ENCODE results near the gene KCNMB1.

KCNMB1 gene

DNA sequence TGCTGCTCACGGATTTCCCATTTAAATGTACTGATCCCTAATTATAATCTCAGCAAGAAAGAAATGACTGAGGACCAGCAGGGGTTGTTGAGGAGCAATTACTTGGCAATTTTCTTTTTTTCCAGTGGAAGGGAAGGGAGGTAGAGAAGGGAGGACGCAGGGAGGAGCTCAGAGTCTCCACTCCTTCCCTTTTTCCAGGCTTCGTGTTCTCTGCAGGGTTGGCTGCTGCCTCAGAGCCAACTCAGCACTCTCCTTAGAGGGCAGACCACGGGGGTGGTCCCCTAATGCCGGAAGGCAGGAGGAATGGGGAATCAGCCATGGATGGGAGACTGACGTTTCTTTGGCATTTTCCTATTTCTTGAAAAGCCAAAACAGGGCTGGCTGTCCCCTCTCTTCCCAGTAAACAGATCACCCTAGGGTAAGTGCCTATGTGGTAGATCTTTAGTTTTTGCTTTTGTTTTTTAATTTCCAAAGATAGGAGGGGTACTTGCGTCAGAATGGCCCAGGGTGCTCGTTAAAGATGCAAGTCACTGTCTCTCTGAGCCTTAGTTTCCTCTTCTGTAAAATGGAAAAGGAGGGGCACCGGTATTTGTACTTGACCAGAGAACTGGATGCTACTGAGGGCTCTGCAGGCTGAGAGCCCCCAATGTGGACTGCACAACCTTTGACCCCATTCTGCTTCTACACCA lies 52.0 kb downstream of the KCNMB1 start:
- Histone ChIP-seq H3K27ac (ENCODE audit: low read depth in 2 of 2, low read length in 2 of 2) (no peak overlapping the region), H3K9ac (ENCODE audit: low read depth in 1 of 2, low read length in 2 of 2) (no peak overlapping the region), H3K9me3 (ENCODE audit: control insufficient read depth in 2 of 2, low read length in 2 of 2) (no peaks in the 10 kb centered on the region), H3K36me3 (ENCODE audit: control insufficient read depth in 2 of 2, insufficient read depth in 2 of 2, low read length in 2 of 2) (no peaks in the 10 kb centered on the region), H3K27me3 (ENCODE audit: control insufficient read depth in 2 of 2, insufficient read depth in 2 of 2, low read length in 2 of 2) (no peaks in the 10 kb centered on the region), H3K4me1 (ENCODE audit: control insufficient read depth in 2 of 2, insufficient read depth in 2 of 2, low read length in 2 of 2) (peaks cover 0 to 3% of the 10 kb centered on the region in 2 donors), H3K4me3 (ENCODE audit: low read length in 2 of 2) (no peak overlapping the region)

DNA sequence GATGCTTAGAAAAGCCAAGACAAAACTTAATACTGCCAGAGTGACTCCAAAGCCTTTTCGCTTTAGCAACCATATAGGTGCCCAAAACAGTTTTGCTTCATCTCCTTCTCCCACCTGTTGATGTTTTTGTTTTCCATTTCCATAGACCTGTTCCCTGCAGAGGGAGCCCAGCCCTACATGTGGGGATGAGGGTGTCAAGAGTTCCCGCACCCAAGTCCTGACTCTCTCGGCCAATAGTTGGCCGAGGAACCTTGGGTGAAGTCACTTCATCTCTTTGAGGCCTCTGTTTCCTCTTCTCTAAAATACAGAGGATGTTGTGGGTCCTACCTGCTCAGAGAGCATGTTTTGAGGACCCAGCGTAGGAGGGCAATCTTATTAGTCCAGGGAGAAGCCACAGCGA lies 53.1 kb downstream of the KCNMB1 start:
- H3K27ac ChIP-seq (ENCODE audit: low read depth in 2 of 2, low read length in 2 of 2) = no peak overlapping the region
- H3K27me3 ChIP-seq (ENCODE audit: control insufficient read depth in 2 of 2, insufficient read depth in 2 of 2, low read length in 2 of 2) = no peaks in the 10 kb centered on the region
- H3K36me3 ChIP-seq (ENCODE audit: control insufficient read depth in 2 of 2, insufficient read depth in 2 of 2, low read length in 2 of 2) = no peaks in the 10 kb centered on the region
- no peaks in the 10 kb centered on the region for H3K9me3 ChIP-seq (ENCODE audit: control insufficient read depth in 2 of 2, low read length in 2 of 2)
- no peak overlapping the region for H3K9ac ChIP-seq (ENCODE audit: low read depth in 1 of 2, low read length in 2 of 2)
- H3K4me1 ChIP-seq (ENCODE audit: control insufficient read depth in 2 of 2, insufficient read depth in 2 of 2, low read length in 2 of 2) = peaks cover 6 to 11% of the 10 kb centered on the region in 2 donors
- no peak overlapping the region for H3K4me3 ChIP-seq (ENCODE audit: low read length in 2 of 2)

DNA sequence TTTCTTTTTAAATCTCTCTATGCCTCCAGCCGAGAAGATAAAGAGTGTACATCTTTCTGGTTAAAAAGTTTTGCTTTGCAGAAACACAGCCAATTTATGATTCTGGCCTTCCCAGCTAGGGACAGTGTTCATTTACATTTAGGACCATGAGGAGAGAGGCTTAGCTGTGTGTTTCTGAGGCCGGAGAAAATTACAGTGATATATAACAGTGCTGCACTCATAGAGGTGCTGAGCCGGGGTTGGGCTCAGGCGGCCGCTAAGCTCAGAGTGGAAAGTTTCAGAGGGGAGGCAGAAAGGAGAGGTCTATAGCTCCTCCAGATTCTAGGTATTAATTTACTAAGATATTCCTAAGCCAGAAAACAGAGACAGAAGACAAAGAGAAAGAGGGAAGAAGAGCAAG lies 54.5 kb downstream of the KCNMB1 start:
- Histone ChIP-seq H3K27me3 (ENCODE audit: control insufficient read depth in 2 of 2, insufficient read depth in 2 of 2, low read length in 2 of 2) (no peaks in the 10 kb centered on the region), H3K4me1 (ENCODE audit: control insufficient read depth in 2 of 2, insufficient read depth in 2 of 2, low read length in 2 of 2) (peaks cover 6 to 13% of the 10 kb centered on the region in 2 donors), H3K4me3 (ENCODE audit: low read length in 2 of 2) (no peak overlapping the region), H3K36me3 (ENCODE audit: control insufficient read depth in 2 of 2, insufficient read depth in 2 of 2, low read length in 2 of 2) (no peaks in the 10 kb centered on the region), H3K9ac (ENCODE audit: low read depth in 1 of 2, low read length in 2 of 2) (no peak overlapping the region), H3K9me3 (ENCODE audit: control insufficient read depth in 2 of 2, low read length in 2 of 2) (no peaks in the 10 kb centered on the region), H3K27ac (ENCODE audit: low read depth in 2 of 2, low read length in 2 of 2) (no peak overlapping the region)

DNA sequence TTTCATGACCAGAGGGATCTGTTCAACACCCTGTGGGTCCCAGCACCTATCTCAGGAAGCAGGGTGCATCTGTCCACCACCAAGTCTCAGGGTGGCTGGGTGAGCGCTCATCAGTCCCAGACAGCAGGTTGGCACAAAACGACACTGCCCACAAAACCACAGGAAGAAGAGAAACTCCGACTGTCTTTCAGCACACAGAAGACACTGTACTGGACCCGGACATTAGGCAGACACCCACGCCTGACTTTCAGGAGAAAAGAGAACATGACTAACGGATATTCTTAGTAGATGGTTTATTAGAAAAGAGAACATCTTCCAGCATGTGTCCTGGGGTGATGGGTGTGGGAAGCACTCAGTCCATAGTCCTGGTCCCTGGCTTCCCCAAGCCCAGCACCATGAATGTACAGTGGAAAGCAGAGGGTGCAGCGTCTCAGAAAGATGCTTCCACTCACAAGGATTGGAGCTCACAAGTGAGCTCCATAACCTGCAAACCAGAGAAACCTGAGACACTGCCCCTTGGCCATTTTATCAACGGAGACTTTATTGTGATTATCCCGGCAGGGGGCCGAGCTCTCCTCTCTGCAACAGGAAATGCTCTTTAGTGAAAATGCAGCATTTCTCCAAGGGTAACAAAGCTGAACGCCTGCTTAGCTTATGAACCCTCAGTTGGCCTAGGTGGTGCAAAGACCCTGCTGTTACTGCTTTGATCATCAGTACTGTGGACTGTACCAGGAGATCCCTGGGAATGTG lies 55.8 kb downstream of the KCNMB1 start:
- Histone ChIP-seq H3K4me3 (ENCODE audit: low read length in 2 of 2) (no peak overlapping the region), H3K9ac (ENCODE audit: low read depth in 1 of 2, low read length in 2 of 2) (no peak overlapping the region), H3K4me1 (ENCODE audit: control insufficient read depth in 2 of 2, insufficient read depth in 2 of 2, low read length in 2 of 2) (peaks cover 6 to 13% of the 10 kb centered on the region in 2 donors), H3K9me3 (ENCODE audit: control insufficient read depth in 2 of 2, low read length in 2 of 2) (no peaks in the 10 kb centered on the region), H3K36me3 (ENCODE audit: control insufficient read depth in 2 of 2, insufficient read depth in 2 of 2, low read length in 2 of 2) (no peaks in the 10 kb centered on the region), H3K27me3 (ENCODE audit: control insufficient read depth in 2 of 2, insufficient read depth in 2 of 2, low read length in 2 of 2) (no peaks in the 10 kb centered on the region), H3K27ac (ENCODE audit: low read depth in 2 of 2, low read length in 2 of 2) (peak overlapping the region; percentile 40 to 56)

DNA sequence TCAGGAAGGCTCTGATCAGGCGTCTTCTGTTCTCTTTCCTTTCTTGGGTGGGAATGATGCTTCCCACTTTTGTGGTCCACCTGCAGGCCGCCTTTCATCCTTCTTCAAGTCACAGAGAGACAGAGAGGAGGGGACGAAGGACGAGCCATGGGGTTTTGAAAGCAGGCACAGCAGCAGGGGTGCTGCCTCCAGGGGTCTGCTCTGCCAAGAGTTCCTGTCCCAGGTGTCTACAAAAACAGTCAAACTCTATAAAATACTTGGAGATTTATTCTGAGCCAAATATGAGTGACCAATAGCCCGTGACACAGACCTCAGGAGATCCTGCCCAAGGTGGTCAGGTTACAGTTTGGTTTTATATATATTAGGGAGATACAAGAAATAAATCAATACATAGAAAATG lies 57.1 kb downstream of the KCNMB1 start:
- no peaks in the 10 kb centered on the region for H3K27me3 ChIP-seq (ENCODE audit: control insufficient read depth in 2 of 2, insufficient read depth in 2 of 2, low read length in 2 of 2)
- H3K27ac ChIP-seq (ENCODE audit: low read depth in 2 of 2, low read length in 2 of 2) = peak overlapping the region in 1 of 2 donors; percentile 61
- H3K4me3 ChIP-seq (ENCODE audit: low read length in 2 of 2) = no peak overlapping the region
- H3K4me1 ChIP-seq (ENCODE audit: control insufficient read depth in 2 of 2, insufficient read depth in 2 of 2, low read length in 2 of 2) = peaks cover 6 to 13% of the 10 kb centered on the region in 2 donors
- no peaks in the 10 kb centered on the region for H3K36me3 ChIP-seq (ENCODE audit: control insufficient read depth in 2 of 2, insufficient read depth in 2 of 2, low read length in 2 of 2)
- H3K9me3 ChIP-seq (ENCODE audit: control insufficient read depth in 2 of 2, low read length in 2 of 2) = no peaks in the 10 kb centered on the region
- no peak overlapping the region for H3K9ac ChIP-seq (ENCODE audit: low read depth in 1 of 2, low read length in 2 of 2)

DNA sequence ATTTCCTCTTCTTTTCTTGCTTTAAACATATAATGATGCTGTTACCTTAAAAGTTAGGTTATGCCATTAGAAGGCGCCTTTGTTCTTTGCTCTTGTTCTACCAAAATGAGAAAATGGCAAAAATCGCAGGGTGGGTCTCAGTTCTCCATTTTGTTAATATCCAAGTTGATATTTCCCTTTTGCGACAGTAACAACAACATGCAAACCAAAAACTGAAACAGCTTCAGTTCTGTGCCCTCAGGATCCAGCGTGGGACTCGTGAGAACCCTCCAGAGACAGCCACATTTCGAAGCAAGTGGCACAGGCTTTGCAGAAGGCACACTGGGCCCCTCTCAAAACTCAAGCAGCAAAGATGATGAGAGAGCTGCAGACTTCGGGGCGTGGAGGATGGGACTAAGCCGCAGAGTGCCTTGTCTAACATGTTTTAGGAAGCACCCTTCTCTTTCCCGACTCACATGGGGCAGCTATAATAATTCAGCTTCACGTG lies 58.6 kb downstream of the KCNMB1 start:
- H3K27me3 ChIP-seq (ENCODE audit: control insufficient read depth in 2 of 2, insufficient read depth in 2 of 2, low read length in 2 of 2) = no peaks in the 10 kb centered on the region
- no peaks in the 10 kb centered on the region for H3K9me3 ChIP-seq (ENCODE audit: control insufficient read depth in 2 of 2, low read length in 2 of 2)
- H3K9ac ChIP-seq (ENCODE audit: low read depth in 1 of 2, low read length in 2 of 2) = peak overlapping the region in 1 of 2 donors; percentile 24
- no peaks in the 10 kb centered on the region for H3K36me3 ChIP-seq (ENCODE audit: control insufficient read depth in 2 of 2, insufficient read depth in 2 of 2, low read length in 2 of 2)
- peaks cover 6 to 13% of the 10 kb centered on the region in 2 donors for H3K4me1 ChIP-seq (ENCODE audit: control insufficient read depth in 2 of 2, insufficient read depth in 2 of 2, low read length in 2 of 2)
- H3K4me3 ChIP-seq (ENCODE audit: low read length in 2 of 2) = peak overlapping the region in 1 of 2 donors; percentile 54
- peak overlapping the region in 1 of 2 donors; percentile 61 for H3K27ac ChIP-seq (ENCODE audit: low read depth in 2 of 2, low read length in 2 of 2)

DNA sequence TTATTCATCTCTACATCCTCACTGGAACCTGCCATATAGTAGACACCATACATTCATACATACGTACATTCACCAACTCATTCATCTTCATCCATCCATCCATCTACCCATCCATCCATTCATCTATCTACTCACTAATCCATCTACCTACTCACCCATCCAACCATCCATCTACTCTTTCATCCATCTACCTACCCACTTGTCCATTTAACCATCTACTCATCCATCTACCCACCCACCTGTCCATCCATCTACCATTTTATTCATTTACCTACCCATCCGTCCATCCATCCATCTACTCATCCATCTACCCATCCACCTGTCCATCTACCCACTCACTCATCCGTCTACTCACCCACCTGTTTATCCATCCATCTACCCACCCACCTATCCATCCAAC lies 59.6 kb downstream of the KCNMB1 start:
- Histone ChIP-seq H3K9ac (ENCODE audit: low read depth in 1 of 2, low read length in 2 of 2) (no peak overlapping the region), H3K36me3 (ENCODE audit: control insufficient read depth in 2 of 2, insufficient read depth in 2 of 2, low read length in 2 of 2) (no peaks in the 10 kb centered on the region), H3K9me3 (ENCODE audit: control insufficient read depth in 2 of 2, low read length in 2 of 2) (no peaks in the 10 kb centered on the region), H3K4me3 (ENCODE audit: low read length in 2 of 2) (no peak overlapping the region), H3K27ac (ENCODE audit: low read depth in 2 of 2, low read length in 2 of 2) (no peak overlapping the region), H3K27me3 (ENCODE audit: control insufficient read depth in 2 of 2, insufficient read depth in 2 of 2, low read length in 2 of 2) (no peaks in the 10 kb centered on the region), H3K4me1 (ENCODE audit: control insufficient read depth in 2 of 2, insufficient read depth in 2 of 2, low read length in 2 of 2) (peaks cover 6 to 13% of the 10 kb centered on the region in 2 donors)

DNA sequence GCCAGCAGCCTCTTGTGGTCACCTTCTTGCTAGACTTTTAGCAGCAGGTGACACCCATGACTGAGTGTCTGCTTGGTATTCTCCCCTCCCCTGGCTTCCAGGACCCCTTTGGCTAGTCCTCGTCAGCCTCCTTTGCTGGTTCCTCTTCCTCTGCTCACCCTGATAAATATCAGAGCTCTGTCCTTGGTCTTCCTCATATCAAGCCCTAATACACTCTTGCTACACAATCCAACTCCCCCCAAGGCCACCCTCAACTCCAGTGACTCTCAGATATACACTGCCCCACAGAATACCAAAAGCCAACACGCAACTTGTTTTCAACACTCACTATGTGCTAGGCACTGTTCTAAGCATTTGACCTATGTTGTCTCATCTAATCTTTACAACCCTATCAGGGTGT lies 61.3 kb downstream of the KCNMB1 start:
- Histone ChIP-seq H3K9me3 (ENCODE audit: control insufficient read depth in 2 of 2, low read length in 2 of 2) (no peaks in the 10 kb centered on the region), H3K27me3 (ENCODE audit: control insufficient read depth in 2 of 2, insufficient read depth in 2 of 2, low read length in 2 of 2) (no peaks in the 10 kb centered on the region), H3K4me3 (ENCODE audit: low read length in 2 of 2) (no peak overlapping the region), H3K36me3 (ENCODE audit: control insufficient read depth in 2 of 2, insufficient read depth in 2 of 2, low read length in 2 of 2) (no peaks in the 10 kb centered on the region), H3K4me1 (ENCODE audit: control insufficient read depth in 2 of 2, insufficient read depth in 2 of 2, low read length in 2 of 2) (peaks cover 6 to 11% of the 10 kb centered on the region in 2 donors), H3K27ac (ENCODE audit: low read depth in 2 of 2, low read length in 2 of 2) (no peak overlapping the region), H3K9ac (ENCODE audit: low read depth in 1 of 2, low read length in 2 of 2) (no peak overlapping the region)

DNA sequence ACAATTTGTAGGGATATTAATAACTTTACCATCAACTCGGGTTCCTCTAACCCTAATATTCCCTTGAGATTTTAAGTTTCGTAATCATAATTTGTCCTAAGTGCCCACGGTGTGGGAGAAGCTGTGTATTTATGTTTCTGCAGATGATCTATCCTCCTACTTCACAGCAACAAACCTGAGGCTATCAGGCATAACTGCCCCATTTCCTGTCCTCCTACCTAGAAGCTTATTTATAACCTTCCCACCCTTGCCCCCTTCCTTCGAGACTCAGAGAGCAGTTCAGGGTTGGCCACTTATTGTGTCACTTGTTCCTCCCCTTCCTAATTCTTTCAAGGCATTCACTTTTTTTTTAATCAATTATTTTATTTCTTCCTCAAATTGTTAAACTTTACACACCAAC lies 62.0 kb downstream of the KCNMB1 start:
- Histone ChIP-seq H3K27ac (ENCODE audit: low read depth in 2 of 2, low read length in 2 of 2) (no peak overlapping the region), H3K27me3 (ENCODE audit: control insufficient read depth in 2 of 2, insufficient read depth in 2 of 2, low read length in 2 of 2) (no peaks in the 10 kb centered on the region), H3K4me3 (ENCODE audit: low read length in 2 of 2) (no peak overlapping the region), H3K36me3 (ENCODE audit: control insufficient read depth in 2 of 2, insufficient read depth in 2 of 2, low read length in 2 of 2) (no peaks in the 10 kb centered on the region), H3K4me1 (ENCODE audit: control insufficient read depth in 2 of 2, insufficient read depth in 2 of 2, low read length in 2 of 2) (peaks cover 6 to 10% of the 10 kb centered on the region in 2 donors), H3K9me3 (ENCODE audit: control insufficient read depth in 2 of 2, low read length in 2 of 2) (no peaks in the 10 kb centered on the region), H3K9ac (ENCODE audit: low read depth in 1 of 2, low read length in 2 of 2) (no peak overlapping the region)
